Putamen (tissue), 1 donor: Measurements from ENCODE around the gene SLAMF7.
"Not testable (repeated sequence)": the region's sequence is repeated elsewhere in the genome, so short reads cannot be mapped to it uniquely, and the experiment has no call there.

Source experiments
- DNase-seq: peaks from one replicate; pipeline ENCODE4 v3.0.0-alpha.2; 2016; ENCODE audit warnings: low spot score

SLAMF7 gene

DNA sequence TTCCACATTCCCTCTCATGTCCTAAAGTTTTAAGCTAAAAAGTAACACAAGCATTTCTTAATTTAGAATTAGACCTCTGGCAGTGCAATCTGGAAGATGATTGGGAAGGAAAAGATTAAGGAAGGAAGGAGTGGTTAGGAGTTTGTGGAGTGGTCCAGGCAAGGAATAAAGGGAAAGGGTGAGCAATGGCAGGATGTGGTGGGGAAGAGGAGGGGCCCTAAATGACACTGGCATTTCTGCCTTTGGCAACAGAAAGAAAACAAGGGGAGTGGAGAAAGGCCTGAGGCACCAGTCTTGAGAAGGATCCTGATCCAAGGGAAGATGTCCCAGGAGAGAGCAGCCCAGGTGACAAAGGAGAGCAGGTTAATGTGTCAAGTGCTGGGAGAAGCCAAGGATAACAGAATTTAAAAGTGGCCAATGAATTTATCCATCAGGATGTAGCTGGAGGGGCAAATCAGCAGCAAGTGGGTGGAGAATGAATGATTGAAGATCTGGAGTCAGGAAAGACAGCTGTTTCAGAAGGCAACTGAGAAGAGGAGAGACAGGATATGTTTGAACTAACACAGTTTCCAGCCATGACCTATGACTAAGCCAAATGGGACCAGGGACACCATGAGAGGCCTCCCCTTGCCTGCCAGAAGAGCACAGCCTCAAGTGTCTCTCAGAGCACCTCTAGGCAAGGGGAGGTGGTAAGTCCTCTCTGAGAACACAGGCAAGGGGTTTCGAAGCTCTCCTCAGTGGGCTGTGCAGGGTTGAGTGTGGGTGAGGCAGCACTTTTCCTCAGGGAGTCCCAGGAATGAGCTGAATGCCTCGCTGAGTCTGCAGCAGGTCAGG, 36.1 kb downstream of the SLAMF7 start:
- no peak for DNase-seq

DNA sequence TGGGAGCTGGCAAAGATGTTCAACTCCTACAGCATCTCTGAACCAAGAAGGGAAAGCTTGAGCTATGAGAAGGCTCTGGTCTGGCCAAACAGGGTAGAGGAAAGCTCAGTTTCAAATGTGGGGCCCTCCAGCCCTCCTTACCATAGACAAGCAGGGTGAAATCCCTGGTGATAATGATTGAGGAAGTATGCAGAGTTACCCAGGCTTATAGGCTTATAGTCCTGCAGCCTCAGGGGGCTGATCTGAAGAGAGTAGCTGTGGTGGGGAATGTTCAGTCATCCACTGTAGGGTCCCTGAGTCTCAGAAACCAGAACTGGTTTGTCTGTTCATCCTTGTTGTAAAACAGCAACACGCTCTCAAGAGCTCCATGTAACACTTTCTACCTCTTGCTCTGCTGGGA, 37.1 kb downstream of the SLAMF7 start:
- DNase-seq: no peak

DNA sequence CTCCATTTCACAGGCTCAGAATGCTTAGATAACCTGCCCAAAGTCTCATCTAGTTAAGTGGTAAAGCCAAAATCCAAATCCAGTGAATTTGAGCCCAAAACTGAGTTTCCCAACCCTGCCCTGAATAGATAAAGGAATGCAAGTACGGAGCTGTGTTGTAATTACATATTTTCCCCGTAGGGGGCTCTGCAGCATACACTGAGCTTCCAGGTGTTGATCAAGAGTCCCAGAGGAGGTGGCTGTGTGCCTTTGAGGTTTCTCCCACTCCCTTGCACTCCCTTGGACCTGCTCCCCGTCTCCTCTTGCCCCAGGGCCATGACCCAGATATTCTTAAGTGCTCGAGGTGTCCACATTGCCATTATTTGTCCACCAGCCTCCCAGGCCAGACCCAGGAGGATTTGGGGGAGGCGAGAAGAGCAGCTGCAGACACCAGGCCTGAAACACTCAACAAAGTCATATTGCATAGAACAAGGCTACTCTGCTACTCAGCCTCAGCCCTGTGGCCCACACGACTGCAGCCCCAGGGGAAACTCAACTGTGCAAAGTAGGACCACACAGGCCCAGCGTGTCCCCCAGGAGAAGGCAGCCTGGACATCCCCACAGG, 38.5 kb downstream of the SLAMF7 start:
- DNase-seq: no peak

DNA sequence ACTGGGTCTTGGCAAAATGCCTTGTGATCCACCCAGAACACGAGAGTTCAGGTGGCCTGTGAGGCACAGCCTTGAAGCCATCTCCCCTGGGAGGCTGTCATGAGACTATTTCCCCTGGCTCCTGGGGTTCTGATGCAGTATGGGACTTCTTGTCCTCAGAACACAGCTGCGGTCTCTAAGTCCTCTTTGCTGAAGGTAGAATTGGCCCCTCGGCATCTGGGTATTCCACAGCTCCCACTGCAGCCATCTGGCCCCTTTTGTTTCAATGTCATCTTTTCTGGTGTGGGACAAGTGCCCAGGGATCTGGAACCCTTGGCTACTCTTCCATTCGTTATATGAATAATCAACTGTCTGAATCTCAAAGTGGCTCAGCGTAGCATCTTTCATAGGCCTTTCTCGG, 39.9 kb downstream of the SLAMF7 start:
- DNase-seq: no peak

DNA sequence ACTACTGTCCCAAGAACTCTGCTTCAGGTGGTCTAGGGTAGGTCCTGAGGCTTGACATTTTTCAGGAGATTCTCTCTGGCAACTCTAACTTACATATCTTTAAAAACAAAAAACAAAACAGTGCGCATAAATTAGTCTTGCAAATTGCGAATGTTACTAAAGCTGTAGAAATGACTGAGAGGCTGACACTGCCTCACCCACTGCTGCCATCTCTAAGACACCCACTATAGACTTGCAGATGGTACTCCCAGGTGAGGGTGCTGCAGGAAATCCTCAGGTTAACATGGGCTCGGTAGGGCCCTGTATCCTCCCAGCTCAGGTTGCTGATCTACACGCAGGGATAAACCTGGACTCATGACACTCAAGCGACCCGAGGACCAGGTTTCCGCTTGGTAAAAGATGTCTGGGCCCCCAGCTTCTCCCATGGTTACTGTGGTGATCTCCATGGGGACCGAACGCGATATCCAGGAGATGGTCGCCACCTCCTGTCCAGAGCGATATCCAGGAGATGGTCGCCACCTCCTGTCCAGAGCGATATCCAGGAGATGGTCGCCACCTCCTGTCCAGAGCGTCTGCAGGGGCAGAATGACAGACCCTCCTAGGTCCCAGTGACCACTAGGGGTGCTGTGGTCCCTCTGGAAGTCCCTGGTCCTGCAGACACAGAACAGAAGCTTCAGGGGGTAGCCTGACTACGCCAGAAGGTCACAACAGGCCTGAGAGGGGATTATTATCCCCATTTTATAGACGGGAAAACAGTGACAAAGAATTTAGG, 40.8 kb downstream of the SLAMF7 start:
- DNase-seq: no peak

DNA sequence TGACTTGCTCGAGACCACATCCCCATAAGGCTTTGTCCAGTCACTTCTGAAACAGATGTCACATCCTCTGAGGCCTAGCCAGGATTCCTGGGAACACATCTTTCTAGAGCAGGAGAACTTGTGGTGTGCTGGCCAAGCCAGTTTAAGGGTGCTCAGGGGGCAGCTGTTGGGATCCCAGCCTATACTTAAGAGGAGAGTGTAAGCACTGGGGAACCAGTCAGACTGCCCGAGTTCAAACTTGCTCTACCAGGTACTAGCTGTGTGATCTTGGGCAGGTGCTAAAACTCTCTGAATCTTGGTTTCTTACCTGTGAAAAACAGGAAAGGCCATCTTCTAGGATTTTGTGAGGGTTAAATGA, 41.3 kb downstream of the SLAMF7 start:
- no peak for DNase-seq

DNA sequence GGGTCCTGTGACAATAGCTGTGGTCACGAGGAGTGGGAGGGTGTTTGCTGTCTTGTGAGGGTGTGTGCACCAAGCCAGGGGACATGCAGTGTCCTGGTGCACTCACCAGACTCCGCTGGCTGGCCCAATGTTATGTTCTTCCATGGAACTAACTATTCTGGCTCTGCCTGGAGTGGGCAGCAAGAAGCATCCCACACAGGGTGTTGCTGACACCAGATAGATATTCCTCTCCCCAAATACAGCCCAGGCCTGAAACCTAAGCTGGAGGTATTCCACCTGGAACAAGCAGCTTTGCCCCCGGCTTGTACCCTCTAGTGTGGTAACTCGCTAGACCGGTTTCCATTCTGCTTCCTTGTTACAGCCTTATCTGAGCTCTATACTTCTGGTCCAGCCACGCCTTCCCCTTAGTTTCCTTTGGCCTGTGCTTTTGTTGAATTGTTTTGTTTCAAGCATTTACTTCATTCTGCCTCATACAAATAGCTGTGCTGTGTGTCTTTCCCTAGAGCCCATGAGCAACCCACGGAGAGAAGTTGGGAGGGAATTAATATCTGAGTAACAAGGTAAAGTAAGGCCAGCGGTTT, 42.2 kb downstream of the SLAMF7 start:
- no peak for DNase-seq

DNA sequence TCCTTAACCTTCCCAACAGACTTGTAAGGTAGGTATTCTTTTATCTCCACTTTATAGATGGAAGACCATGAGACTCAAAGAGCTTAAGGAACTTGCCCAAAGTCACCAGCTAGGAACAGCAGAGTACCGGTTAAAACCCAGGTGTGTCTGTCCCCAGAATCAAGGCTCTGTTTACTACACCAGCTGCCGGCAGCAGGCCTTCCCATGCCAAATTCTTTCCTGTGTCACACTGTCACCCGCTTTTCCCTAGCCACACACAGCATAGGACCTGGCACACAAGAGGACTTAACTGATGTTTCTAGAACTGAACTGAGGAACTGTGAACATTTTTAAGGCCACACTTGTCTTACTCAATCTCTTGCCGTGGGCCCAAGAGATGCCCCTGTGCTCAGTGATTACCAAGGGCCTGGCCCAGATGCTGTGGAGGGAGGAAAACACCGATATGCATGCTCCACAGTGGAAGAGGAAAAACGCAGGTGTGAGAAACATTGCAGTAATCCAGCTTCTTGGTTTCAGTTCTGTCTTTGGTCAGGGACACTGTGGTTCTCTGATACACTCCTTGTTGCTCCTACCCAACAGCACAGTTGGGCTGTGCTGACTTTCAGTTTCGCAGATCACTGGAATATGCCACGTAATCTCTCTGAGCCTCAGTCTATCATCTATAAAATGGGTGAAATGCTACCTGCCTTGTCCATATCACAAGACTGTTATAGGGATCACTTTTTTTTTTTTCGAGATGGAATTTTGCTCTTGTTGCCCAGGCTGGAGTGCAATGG, 43.1 kb downstream of the SLAMF7 start:
- no peak for DNase-seq

DNA sequence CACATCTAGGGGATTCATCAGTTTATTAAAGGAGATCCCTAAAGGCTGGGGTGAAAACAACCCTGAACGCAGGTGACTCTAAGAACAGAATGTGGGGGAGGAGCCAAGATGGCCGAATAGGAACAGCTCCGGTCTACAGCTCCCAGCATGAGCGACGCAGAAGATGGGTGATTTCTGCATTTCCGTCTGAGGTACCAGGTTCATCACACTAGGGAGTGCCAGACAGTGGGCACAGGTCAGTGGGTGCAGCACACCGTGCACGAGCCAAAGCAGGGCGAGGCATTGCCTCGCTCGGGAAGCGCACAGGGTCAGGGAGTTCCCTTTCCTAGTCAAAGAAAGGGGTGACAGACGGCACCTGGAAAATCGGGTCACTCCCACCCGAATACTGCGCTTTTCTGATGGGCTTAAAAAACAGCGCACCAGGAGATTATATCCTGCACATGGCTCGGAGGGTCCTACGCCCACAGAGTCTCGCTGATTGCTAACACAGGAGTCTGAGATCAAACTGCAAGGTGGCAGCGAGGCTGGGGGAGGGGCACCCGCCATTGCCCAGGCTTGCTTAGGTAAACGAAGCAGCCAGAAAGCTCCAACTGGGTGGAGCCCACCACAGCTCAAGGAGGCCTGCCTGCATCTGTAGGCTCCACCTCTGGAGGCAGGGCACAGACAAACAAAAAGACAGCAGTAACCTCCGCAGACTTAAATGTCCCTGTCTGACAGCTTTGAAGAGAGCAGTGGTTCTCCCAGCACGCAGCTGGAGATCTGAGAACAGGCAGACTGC, 44.1 kb downstream of the SLAMF7 start:
- not testable (repeated sequence) for DNase-seq

DNA sequence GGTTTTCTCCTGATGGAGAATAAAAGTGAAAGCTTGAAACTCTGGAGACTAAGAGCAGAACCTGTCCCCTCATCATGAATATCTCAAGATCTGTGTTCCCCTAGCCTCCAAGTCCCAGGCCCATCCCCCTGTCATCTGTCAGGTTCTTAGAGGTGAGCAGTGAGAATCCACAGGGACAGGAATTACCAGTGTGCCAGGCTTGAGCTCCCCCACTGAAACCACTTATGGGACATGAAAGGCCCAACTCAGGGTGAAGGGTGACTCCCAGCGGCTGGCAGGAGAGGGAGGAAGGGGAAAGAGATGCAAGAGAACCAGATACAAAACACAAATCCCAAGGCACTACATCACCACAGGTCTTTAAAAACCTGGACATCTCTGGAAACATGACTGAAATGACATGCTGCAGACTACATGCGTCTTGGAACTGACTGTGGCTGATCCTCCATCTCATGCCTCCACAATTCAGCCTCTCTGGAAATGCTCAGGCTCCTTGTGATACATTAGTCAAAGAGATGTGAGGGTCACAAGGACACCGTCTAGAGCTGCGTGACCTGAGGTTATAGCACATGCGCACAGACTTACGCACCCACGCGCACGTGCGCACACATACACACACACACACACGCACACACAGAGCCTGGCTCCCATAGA, 50.1 kb downstream of the SLAMF7 start:
- DNase-seq: no peak

DNA sequence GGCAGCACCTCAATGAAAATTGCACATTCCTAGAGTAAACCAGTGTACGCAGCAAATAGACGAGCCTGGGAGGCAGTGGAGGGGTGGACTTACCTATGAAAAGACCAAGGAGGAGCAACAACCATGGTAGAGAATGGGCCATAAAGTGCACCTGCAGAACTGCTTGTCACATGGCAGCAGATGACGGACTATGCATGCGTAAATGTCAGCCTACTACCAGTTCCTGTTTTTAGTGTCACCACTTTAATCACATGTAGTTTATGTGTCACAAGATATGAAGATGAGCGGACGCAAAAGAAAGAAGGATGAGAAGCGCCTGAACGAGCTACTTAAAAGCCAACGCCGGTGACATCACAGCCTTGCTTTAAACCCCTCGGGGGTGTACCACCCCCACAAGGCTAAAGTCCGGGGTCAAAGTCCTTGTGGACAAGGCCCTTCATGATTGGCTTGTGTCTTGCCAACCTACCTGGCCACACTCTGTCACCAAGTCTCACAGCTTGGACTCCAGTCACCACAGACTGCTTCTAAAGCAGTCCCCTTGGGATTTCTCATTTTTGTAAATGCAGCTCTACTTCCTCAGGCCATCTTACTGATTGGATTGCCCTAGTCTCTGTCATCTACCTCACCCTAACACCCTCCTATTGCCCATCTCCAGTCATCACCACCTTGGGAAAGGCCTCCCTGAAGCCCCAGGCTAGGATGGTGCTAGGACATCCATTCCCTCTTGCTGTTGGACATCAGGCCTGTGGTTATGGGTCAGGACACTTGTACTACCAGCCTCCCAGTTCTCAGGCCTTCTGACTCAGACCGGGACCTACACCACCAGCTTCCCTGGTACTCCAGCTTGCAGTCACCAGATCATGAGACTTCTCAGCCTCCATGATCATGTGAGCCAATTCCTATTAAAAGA, 50.9 kb downstream of the SLAMF7 start:
- DNase-seq: no peak

DNA sequence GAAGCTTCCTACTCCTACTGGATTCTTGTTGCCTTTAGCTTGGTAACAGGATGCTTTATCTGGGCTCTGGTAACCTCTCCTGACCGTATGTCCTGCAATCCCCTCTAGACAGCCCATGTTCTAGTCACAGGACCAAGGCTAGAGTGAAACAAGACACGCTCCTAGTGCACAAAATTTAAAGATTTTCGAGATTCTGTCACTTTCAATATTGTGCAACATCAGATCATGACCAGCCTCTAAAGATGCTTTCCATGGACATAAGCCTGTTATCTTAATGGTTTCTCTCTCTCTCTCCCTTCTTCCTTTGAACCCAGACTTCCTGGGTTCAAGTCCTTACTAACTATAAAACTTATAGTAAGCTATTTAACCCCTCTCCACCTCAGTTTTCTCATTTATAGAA, 55.3 kb downstream of the SLAMF7 start:
- DNase-seq: no peak

DNA sequence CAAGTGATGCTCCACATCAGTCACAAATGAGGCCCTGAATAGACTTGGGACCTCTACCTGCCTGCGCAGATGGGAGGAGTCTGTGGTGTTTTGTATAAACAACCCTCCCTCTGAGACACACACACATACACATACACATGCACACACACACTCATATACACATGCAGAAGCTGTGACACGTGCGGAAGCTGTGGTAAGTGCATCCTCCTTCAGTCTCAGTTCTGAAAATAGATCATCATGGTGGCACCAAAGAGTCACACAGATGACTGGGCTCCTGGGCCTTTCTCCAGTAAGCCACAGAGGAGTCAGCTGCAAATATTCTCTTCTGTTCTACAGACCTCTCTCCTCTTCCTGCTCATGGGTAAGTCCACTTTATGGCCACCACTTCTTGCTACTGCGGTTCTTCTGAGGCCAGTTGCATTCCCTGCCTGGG, 56.9 kb downstream of the SLAMF7 start, which contains the start of gene LY9:
Gene LY9 (plus strand): TSS at position 224 of the 433 bp plus-strand sequence. CDS start 14 bp downstream, at position 238.
- no peak for DNase-seq

DNA sequence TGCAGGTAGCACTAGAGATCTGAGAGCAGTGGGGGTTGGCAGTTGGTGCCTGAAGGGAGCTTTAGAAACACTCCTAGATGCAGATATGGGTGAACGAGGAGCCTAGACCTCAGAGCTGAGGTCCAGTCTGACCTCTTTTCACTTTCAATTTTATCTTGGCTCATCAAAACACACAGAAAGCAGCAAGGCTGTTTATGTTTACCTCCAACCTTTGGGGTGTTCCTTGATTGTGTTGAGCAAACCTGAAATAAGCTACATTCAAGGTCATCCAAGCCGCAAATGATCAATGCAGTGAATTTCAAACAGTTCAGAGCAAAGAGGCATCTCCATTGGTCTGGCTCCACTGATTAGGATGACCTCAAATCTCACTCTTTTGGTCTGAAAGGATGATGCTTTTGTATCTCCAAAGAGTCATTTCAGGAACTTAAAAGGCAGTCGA, 58.2 kb downstream of the SLAMF7 start:
- DNase-seq: no peak

DNA sequence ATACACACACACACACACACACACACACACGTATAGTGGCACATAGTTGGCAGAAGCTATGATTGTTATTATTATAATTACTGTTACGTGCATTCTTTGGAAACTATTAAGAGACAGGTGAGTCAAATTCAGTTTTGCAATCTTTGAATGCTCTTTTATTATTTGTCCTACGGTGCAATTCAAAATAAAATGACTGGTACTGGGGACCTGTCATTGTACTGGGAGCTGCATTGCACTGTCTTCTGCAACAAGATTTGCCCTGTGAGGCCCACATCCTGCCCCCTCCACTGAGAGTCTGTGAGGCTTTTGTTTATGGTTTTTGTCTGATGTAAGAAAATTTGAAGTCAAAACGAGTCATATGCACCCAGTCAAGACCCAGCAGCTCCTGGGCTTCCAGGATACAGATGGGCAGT, 58.8 kb downstream of the SLAMF7 start:
- DNase-seq: no peak

DNA sequence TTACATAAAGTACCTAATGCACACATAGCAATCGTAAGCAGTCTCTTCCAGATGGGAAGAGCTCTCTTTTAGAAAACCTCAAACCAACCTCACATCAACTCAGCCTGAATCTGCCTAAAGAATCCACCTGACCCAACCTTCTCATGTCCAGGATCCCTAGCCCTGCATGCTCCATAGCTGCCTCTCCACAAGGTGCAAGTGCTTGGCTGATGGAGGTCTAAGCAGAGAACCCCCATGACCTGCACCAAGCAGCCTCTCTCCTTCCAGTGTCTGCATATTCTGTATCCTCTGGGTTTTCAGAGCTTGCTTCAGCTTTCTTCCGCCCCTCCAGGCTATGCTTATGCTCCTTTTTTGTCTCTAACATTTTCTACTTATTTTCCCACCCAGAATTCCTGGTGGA, 59.4 kb downstream of the SLAMF7 start:
- no peak for DNase-seq

DNA sequence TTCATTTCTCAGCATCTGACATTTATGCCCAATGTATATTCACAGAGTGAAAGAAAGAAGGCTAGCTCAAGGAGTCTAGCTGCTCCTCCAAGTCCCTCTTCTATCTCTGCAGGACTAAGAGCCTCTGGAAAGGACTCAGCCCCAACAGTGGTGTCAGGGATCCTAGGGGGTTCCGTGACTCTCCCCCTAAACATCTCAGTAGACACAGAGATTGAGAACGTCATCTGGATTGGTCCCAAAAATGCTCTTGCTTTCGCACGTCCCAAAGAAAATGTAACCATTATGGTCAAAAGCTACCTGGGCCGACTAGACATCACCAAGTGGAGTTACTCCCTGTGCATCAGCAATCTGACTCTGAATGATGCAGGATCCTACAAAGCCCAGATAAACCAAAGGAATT, 60.6 kb downstream of the SLAMF7 start:
- no peak for DNase-seq

DNA sequence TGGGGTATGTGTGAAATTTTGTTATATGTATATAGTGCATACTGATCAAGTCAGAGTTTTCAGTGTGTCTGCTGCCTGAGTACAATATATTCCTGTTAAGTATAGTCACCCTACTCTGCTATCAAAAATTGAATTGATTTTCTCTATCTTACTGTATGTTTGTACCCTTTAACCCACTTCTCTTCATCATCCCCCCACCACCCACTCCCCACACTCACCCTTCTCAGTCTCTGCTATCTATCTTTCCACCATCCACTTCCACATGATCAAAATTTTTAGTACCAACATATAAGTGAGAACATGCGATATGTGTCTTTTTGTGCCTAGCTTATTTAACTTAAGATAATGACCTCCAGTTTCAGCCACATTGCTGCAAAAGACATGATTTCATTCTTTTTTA, 61.1 kb downstream of the SLAMF7 start:
- no peak for DNase-seq
